A673 (cell line): ENCODE measurements around the gene SMIM24. TPM values are rescaled to one million over a fixed set of nuclear protein-coding genes. Genes with fewer than 3 reads are reported as not detected.

Experiments used
- BruUV-seq: library from RNA; stranded (reverse); fragments of 400-500 nt; replicated peaks from 2 replicates; lab custom pipeline; 2021; lab: Mats Ljungman, UMichigan
- CTCF ChIA-PET: fragments of 300-600 bp; sonication (Branson Sonifier 250); formaldehyde crosslinking; loops from one replicate; lab custom pipeline; 2022; ENCODE audit warnings: antibody characterized with exemption; lab: Charles Lee
- POLR2A ChIA-PET: fragments of 300-600 bp; sonication (Branson Sonifier 250); formaldehyde crosslinking; loops from one replicate; lab custom pipeline; 2022; ENCODE audit warnings: antibody characterized with exemption; ENCODE audit not compliant: low non-redundant PET; lab: Charles Lee
- DNase-seq: peaks from one replicate; pipeline ENCODE4 v3.0.0-alpha.2; 2015; ENCODE audit warnings: low spot score
- H3K27ac ChIP-seq: fragments of 200-600 bp; sonication (generic); 2 replicates; pipeline ENCODE4 v1.5.1; 2016; ENCODE audit warnings: mixed run types, low read depth, mild to moderate bottlenecking, mixed read lengths, antibody characterized with exemption, low read length; ENCODE audit not compliant: poor library complexity, severe bottlenecking
- H3K27me3 ChIP-seq: fragments of 200-600 bp; sonication (generic); replicated peaks from 2 replicates; pipeline ENCODE4 v1.6.1; 2017; ENCODE audit warnings: mixed run types, low read depth, mild to moderate bottlenecking, mixed read lengths, antibody characterized with exemption, low read length; ENCODE audit not compliant: insufficient read depth, poor library complexity
- H3K36me3 ChIP-seq: fragments of 200-600 bp; sonication (generic); 2 replicates; pipeline ENCODE4 v1.6.1; 2016; ENCODE audit warnings: mixed run types, mild to moderate bottlenecking, mixed read lengths, antibody characterized with exemption, low read length; ENCODE audit not compliant: insufficient read depth, poor library complexity, severe bottlenecking
- H3K4me1 ChIP-seq: fragments of 200-600 bp; sonication (generic); 2 replicates; pipeline ENCODE4 v1.6.1; 2017; ENCODE audit warnings: mixed run types, mild to moderate bottlenecking, mixed read lengths, antibody characterized with exemption, low read length; ENCODE audit not compliant: insufficient read depth, poor library complexity, severe bottlenecking
- H3K4me3 ChIP-seq: fragments of 200-600 bp; sonication (generic); 2 replicates; pipeline ENCODE4 v1.5.1; 2016; ENCODE audit warnings: low read depth, mixed run types, mild to moderate bottlenecking, mixed read lengths, low read length; ENCODE audit not compliant: poor library complexity, severe bottlenecking
- H3K9me3 ChIP-seq: fragments of 200-600 bp; sonication (generic); 2 replicates; pipeline ENCODE4 v1.6.1; 2016; ENCODE audit warnings: mixed run types, low read depth, mild to moderate bottlenecking, mixed read lengths, antibody characterized with exemption, low read length; ENCODE audit not compliant: poor library complexity, severe bottlenecking
- CTCF ChIP-seq: fragments of 300-800, 200-600 bp; sonication (generic); conservative IDR thresholded peaks from 2 replicates; pipeline ENCODE4 v1.5.1; 2017; ENCODE audit warnings: low read depth, mild to moderate bottlenecking, antibody characterized with exemption, low read length, moderate library complexity, mixed read lengths
- EZH2 ChIP-seq: fragments of 200-600 bp; sonication (generic); IDR thresholded peaks from 2 replicates; pipeline ENCODE4 v1.6.1; 2017; ENCODE audit warnings: borderline replicate concordance, low read depth, mild to moderate bottlenecking, mixed read lengths, antibody characterized with exemption, low read length; ENCODE audit not compliant: poor library complexity, severe bottlenecking
- intact Hi-C: fragments of 100-400 bp; cut with micrococcal nuclease; formaldehyde crosslinking; loops from one replicate; pipeline ENCODE4 v1.10.0; 2022; ENCODE audit not compliant: unreplicated experiment
- total RNA-seq: library from RNA; stranded (reverse); gene quantifications from 2 replicates; pipeline ENCODE4 v1.2.3, GENCODE V29; 2021

The SMIM24 gene
- total RNA-seq, 1 experiment from 2014 or later: not detected

DNA sequence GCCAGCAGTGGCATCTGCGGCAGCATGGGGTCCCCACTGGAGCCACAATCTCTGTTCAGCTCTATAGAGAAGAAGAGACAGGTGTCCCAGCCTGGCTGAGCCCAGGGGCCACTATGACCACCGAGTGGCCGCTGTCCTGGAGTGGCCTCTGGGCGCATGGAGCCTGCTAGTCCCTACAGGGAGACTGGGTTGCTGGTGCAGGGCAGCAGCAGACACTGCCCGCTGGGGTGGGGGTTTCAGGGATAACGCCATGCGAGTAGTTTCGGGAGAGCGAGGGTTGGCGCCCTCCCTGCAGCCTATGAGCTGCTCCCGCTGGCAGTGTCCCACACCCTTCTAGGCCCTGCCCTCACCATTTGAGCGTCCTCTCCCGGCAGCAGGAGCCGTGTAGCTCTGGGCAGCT lies 47.8 kb upstream of the SMIM24 start:
- H3K36me3 ChIP-seq: peaks cover 67% of the 10 kb centered on the region
- no peaks in the 10 kb centered on the region for H3K27me3 ChIP-seq
- H3K4me3 ChIP-seq: no peak overlapping the region
- DNase-seq: no peak
- CTCF ChIA-PET: no interaction called here
- TF ChIP-seq CTCF (no peak), EZH2 (no peak)
- H3K9me3 ChIP-seq: no peaks in the 10 kb centered on the region
- POLR2A ChIA-PET: no interaction called here
- no peaks in the 10 kb centered on the region for H3K4me1 ChIP-seq
- intact Hi-C loops: no loop called here
- BruUV-seq: no TSS peak
- H3K27ac ChIP-seq: no peak overlapping the region

GRCh38 chr19:3527238-3527910 lies 47.0 kb upstream of the SMIM24 start:
- H3K36me3 ChIP-seq: peaks cover 62% of the 10 kb centered on the region
- DNase-seq: no peak
- ChIA-PET CTCF (no interaction called here), POLR2A (no interaction called here)
- intact Hi-C loops: no loop called here
- BruUV-seq: no TSS peak
- H3K4me3 ChIP-seq: no peak overlapping the region
- no peaks in the 10 kb centered on the region for H3K4me1 ChIP-seq
- H3K27me3 ChIP-seq: no peaks in the 10 kb centered on the region
- H3K27ac ChIP-seq: no peak overlapping the region
- TF ChIP-seq CTCF: no peak
- no peak for TF ChIP-seq EZH2
- H3K9me3 ChIP-seq: no peaks in the 10 kb centered on the region

- Histone ChIP-seq H3K4me1 (no peaks in the 10 kb centered on the region), H3K9me3 (no peaks in the 10 kb centered on the region), H3K27ac (no peak overlapping the region), H3K27me3 (no peaks in the 10 kb centered on the region), H3K36me3 (peaks cover 55% of the 10 kb centered on the region), H3K4me3 (no peak overlapping the region)
- DNase-seq: no peak
- POLR2A ChIA-PET: no interaction called here
- intact Hi-C loops: no loop called here
- no TSS peak for BruUV-seq
- CTCF ChIA-PET: no interaction called here
- peak; percentile 42; the same call in 1 of the 2 replicates for TF ChIP-seq CTCF
- TF ChIP-seq EZH2: no peak
These were observed 46.3 kb upstream of the SMIM24 start for GRCh38 chr19:3526507-3527237.
